Measurements from ENCODE around the gene MFRP. TPM values are rescaled to one million over a fixed set of nuclear protein-coding genes. Genes with fewer than 3 reads are reported as not detected.

MFRP gene
- total RNA-seq, 1 donor from 2014 or later: not detected

DNA sequence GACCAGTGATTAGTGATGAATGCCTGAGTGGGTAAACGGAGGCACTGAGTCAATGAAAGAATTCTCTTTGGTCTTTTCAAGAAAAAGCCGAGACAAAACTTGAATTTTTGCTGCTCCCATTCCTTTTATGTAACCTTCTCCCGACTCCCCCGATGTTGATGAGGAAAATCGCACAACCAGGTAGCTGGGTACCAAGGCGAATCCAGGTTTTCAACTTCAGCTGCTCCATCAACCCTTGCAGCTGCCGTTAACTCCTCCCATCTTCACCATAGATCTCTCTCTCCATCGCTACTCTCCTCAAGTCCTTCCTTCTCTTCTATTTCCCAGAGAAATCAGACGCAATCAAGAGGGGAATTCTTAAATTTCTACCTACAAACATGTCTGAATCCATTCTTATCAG lies 35.6 kb upstream of the MFRP start:
- Histone ChIP-seq H3K27ac (no peak overlapping the region), H3K9me3 (no peaks in the 10 kb centered on the region), H3K4me1 (peaks cover 14% of the 10 kb centered on the region), H3K4me3 (peak overlapping the region; percentile 53), H3K27me3 (no peaks in the 10 kb centered on the region), H3K36me3 (no peaks in the 10 kb centered on the region)
- ATAC-seq: no peak
- intact Hi-C loops (cut with DNase I): no loop called here
- DNase-seq: no peak
- TF ChIP-seq, protein P1, sequence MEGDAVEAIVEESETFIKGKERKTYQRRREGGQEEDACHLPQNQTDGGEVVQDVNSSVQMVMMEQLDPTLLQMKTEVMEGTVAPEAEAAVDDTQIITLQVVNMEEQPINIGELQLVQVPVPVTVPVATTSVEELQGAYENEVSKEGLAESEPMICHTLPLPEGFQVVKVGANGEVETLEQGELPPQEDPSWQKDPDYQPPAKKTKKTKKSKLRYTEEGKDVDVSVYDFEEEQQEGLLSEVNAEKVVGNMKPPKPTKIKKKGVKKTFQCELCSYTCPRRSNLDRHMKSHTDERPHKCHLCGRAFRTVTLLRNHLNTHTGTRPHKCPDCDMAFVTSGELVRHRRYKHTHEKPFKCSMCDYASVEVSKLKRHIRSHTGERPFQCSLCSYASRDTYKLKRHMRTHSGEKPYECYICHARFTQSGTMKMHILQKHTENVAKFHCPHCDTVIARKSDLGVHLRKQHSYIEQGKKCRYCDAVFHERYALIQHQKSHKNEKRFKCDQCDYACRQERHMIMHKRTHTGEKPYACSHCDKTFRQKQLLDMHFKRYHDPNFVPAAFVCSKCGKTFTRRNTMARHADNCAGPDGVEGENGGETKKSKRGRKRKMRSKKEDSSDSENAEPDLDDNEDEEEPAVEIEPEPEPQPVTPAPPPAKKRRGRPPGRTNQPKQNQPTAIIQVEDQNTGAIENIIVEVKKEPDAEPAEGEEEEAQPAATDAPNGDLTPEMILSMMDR (IDR thresholded peaks at IDR 0.05): no peak

DNA sequence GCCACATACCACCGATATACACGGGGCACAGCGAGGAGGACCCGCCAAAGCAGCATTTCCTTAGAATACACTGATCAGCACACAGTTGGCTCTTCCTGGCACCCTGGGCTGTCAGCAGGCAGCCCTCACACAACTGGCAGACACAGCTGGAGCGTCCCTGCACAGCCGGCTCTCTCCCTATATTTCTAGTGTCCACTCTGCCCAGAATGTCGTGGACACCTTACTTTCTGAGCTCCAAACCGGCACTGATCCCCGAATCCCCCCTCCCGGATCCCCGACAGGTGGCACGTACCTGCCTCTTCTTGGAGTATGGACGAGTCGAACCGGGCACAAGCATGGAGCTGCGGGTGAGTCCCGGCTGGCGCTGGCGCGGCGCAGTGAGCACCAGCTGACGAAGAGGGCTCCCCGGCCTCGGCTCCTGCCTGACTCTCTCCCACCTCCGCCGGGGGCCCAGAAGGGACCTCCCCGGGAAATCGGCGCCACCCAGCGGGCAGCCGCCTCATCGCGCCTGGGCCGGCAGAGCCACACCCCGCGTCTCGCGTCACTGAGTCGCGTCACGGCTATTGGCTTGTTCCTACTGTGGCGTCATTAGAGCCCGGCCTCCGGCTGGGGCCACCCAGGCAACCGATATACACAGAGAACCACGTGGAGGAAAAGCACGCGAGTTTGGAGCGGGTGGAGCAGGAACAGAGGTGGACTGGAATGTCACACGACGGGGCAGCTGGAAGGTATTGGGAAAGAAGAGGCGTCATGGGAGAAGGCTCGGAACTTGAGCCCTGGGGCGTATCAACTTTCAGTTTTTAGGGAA lies 34.9 kb upstream of the MFRP start, which contains the start of gene USP2:
USP2 (minus strand) TSS at position 510 of the 808 bp plus-strand sequence. CDS start 8,210 bp downstream, outside the sequence.
- intact Hi-C loops (cut with DNase I): no loop called here
- Histone ChIP-seq H3K36me3 (no peaks in the 10 kb centered on the region), H3K4me1 (peaks cover 17% of the 10 kb centered on the region), H3K27ac (no peak within 1 kb of the TSS), H3K27me3 (no peaks in the 10 kb centered on the region), H3K4me3 (peak within 1 kb of the TSS; percentile 53), H3K9me3 (no peaks in the 10 kb centered on the region)
- peak; percentile 98 for DNase-seq
- ATAC-seq: peak; percentile 97
- TF ChIP-seq, protein P1 (IDR thresholded peaks at IDR 0.05): peak; percentile 88

DNA sequence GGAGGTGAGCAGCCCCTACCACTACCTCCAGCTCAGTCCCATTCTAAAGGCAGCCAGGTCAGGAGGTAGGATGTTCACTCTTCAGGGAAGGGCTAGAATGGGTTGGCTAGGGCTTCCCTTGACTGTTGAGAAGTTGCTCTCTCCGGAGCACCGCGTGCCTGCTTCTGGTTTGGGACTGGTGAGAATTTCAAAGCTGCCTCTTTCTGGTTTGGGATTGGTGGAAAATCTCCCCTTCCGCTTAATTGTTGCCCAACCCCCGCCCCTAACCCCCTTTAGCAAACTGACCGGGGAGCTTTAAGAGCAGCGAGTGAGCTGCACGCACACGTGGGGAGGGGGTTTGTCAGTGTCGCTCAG lies 34.3 kb upstream of the MFRP start:
- no peak overlapping the region for H3K27ac ChIP-seq
- intact Hi-C loops (cut with DNase I): no loop called here
- H3K27me3 ChIP-seq: no peaks in the 10 kb centered on the region
- no peaks in the 10 kb centered on the region for H3K9me3 ChIP-seq
- peak overlapping the region; percentile 53 for H3K4me3 ChIP-seq
- TF ChIP-seq, protein P1 (IDR thresholded peaks at IDR 0.05): no peak
- ATAC-seq (no peak), DNase-seq (no peak)
- H3K36me3 ChIP-seq: no peaks in the 10 kb centered on the region
- peaks cover 23% of the 10 kb centered on the region for H3K4me1 ChIP-seq

DNA sequence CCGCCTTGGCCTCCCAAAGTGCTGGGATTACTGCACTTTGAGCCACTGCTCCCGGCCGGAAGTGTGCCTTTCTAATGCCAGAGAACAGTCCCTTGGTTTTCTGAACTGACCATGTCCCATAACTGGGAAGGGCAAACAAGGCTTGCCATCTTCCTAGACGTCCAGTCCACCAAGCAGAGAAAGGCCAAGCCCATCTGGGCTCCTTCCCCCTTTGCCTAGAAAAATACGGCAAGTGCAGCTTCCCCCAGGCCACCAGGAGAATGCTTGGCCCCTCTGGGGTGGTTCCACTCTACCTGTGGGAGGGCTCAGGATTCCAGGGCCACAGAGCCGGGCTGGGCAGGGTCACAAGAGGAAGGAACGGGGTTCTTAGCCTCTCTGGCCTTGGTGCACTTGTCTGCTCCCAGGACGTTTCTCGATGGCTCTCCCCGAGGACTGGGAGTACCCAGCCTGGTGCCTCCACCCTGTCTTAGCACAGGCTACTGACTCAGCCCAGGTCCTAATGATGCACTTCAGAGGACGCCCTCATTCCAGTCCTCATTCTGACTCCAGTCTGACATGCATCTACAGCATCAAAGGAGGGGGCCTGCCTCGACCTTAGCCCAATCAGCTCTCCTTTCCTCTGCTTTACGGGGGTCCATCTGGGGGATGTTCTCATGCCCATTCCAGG lies 33.8 kb upstream of the MFRP start:
- TF ChIP-seq, protein P1 (IDR thresholded peaks at IDR 0.05): no peak
- no peak overlapping the region for H3K4me3 ChIP-seq
- no peak for ATAC-seq
- no peaks in the 10 kb centered on the region for H3K36me3 ChIP-seq
- peaks cover 28% of the 10 kb centered on the region for H3K4me1 ChIP-seq
- H3K27ac ChIP-seq: no peak overlapping the region
- DNase-seq: no peak
- intact Hi-C loops (cut with DNase I): no loop called here
- no peaks in the 10 kb centered on the region for H3K27me3 ChIP-seq
- no peaks in the 10 kb centered on the region for H3K9me3 ChIP-seq

DNA sequence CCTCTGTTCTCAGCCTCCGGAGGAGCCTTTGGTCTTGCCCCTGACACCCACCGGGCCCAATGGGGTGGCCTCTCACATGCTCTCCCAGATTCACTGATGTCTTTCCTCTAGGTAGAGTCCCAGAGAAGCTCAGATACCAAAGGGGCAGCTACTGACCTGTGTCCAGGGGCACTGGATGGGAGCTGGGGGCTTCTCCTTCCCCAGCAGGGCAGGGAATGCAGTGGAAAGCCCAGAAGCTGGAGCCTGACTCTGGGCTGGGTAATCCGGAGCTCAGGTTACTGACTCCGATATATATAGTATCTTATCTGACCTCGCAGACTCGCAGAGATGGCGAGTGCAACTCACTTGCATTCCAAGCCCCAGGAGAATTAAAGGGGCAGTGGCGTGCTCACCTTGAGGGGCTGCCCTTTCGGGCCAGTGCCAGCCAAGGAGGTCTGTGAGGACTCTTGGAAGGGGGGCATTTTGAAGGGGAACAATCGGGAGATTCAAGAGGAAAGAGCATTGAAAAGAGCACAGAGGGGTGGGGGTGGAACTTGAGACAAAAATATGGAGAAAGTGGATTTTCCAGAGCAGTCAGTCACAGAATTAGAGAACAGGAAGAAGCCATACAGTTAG lies 32.5 kb upstream of the MFRP start:
- H3K9me3 ChIP-seq: no peaks in the 10 kb centered on the region
- no peak overlapping the region for H3K27ac ChIP-seq
- intact Hi-C loops (cut with DNase I): no loop called here
- H3K4me3 ChIP-seq: no peak overlapping the region
- no peak for DNase-seq
- no peak for ATAC-seq
- H3K36me3 ChIP-seq: no peaks in the 10 kb centered on the region
- H3K4me1 ChIP-seq: peaks cover 31% of the 10 kb centered on the region
- H3K27me3 ChIP-seq: no peaks in the 10 kb centered on the region
- TF ChIP-seq, protein P1 (IDR thresholded peaks at IDR 0.05): no peak

All from upper lobe of right lung (tissue), 1 donor.